ENCODE measurements around the gene CDH13.

DNA sequence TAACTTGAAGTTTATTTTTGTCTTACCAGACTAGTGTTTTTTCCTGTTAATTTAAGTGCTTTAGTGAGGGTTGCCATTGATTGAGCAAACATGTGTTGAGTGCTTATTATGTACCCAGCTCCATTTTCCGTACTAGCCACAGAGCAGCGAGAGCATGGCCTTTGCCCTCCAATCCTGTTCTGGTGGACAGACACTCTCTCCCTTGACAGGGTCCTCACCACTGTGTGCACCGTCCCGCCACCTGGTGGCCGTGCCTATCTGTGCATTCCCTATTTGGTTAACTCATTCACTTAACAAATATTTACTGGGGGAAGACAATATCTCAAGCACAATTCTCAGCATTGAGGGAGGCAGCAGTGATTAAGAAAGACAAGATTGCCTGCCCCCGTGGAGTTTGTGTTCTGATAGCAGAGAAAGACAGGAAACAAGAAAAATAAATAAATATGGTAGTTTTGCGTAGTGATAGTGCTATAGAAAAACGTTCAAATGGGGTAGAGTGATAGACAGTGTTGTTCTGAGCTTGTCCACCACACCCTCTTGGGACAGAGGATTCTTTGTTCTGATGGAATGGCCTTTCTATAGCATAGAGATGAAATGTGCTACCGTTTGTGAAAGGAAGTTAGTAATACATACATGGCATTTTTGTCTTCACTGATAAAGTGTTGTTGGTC is 13.0 kb downstream of the CDH13 start:
- TF ChIP-seq, protein P1, sequence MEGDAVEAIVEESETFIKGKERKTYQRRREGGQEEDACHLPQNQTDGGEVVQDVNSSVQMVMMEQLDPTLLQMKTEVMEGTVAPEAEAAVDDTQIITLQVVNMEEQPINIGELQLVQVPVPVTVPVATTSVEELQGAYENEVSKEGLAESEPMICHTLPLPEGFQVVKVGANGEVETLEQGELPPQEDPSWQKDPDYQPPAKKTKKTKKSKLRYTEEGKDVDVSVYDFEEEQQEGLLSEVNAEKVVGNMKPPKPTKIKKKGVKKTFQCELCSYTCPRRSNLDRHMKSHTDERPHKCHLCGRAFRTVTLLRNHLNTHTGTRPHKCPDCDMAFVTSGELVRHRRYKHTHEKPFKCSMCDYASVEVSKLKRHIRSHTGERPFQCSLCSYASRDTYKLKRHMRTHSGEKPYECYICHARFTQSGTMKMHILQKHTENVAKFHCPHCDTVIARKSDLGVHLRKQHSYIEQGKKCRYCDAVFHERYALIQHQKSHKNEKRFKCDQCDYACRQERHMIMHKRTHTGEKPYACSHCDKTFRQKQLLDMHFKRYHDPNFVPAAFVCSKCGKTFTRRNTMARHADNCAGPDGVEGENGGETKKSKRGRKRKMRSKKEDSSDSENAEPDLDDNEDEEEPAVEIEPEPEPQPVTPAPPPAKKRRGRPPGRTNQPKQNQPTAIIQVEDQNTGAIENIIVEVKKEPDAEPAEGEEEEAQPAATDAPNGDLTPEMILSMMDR (IDR thresholded peaks at IDR 0.05; ENCODE audit: borderline replicate concordance, extremely low read depth, low read length, poor library complexity, severe bottlenecking) = peak; percentile 85
- no peak for TF ChIP-seq EZH2 (IDR thresholded peaks at IDR 0.05; ENCODE audit: borderline replicate concordance, low read depth, low read length, severe bottlenecking)
